GM23338 (cell line): ENCODE data around the gene SH2D2A. TPM values are rescaled to one million over a fixed set of nuclear protein-coding genes. Genes with fewer than 3 reads are reported as not detected.

ENCODE experiments used
- ATAC-seq: fragments of 200-7000 bp; cut with Tn5 transposase; 3 replicates; pipeline ENCODE4 v1.9.1; 2020
- DNase-seq: peaks from one replicate; pipeline ENCODE4 v3.0.0-alpha.2; 2015; ENCODE audit warnings: low spot score
- H2AFZ ChIP-seq: fragments of 200-600 bp; sonication (generic); 2 replicates; pipeline ENCODE4 v1.8.0; 2016; ENCODE audit warnings: antibody characterized with exemption, mild to moderate bottlenecking, moderate library complexity
- H3F3A ChIP-seq: fragments of 200-600 bp; sonication (generic); replicated peaks from 2 replicates; pipeline ENCODE4 v1.8.0; 2017; ENCODE audit warnings: antibody characterized with exemption, mixed run types, low read depth
- H3K27ac ChIP-seq: fragments of 200-600 bp; sonication (generic); 2 replicates; pipeline ENCODE4 v1.6.1; 2016; ENCODE audit warnings: low read depth
- H3K27me3 ChIP-seq: fragments of 200-600 bp; sonication (generic); 2 replicates; pipeline ENCODE4 v1.8.0; 2016; ENCODE audit warnings: mild to moderate bottlenecking, mixed run types, moderate library complexity; ENCODE audit not compliant: insufficient read depth
- H3K36me3 ChIP-seq: fragments of 200-600 bp; sonication (generic); 2 replicates; pipeline ENCODE4 v1.8.0; 2016; ENCODE audit warnings: mild to moderate bottlenecking; ENCODE audit not compliant: insufficient read depth
- H3K4me1 ChIP-seq: fragments of 200-600 bp; sonication (generic); 2 replicates; pipeline ENCODE4 v1.8.0; 2016; ENCODE audit warnings: mild to moderate bottlenecking, moderate library complexity; ENCODE audit not compliant: insufficient read depth
- H3K4me2 ChIP-seq: fragments of 200-600 bp; sonication (generic); 2 replicates; pipeline ENCODE4 v1.7.1; 2017; ENCODE audit warnings: mixed run types
- H3K4me3 ChIP-seq: fragments of 200-600 bp; sonication (generic); 2 replicates; pipeline ENCODE4 v1.6.1; 2016; ENCODE audit warnings: mixed run types
- H3K79me2 ChIP-seq: fragments of 200-600 bp; sonication (generic); replicated peaks from 2 replicates; pipeline ENCODE4 v1.8.0; 2017; ENCODE audit warnings: mild to moderate bottlenecking; ENCODE audit not compliant: insufficient read depth
- H3K9me2 ChIP-seq: fragments of 200-600 bp; sonication (generic); 2 replicates; pipeline ENCODE4 v1.8.0; 2017; ENCODE audit not compliant: insufficient read depth
- H4K20me1 ChIP-seq: fragments of 200-600 bp; sonication (generic); replicated peaks from 2 replicates; pipeline ENCODE4 v1.8.0; 2017; ENCODE audit warnings: mild to moderate bottlenecking; ENCODE audit not compliant: insufficient read depth
- H3K27ac Mint-ChIP-seq: 2 replicates; pipeline ENCODE4 v1.8.0; 2020; ENCODE audit warnings: inconsistent platforms, mild to moderate bottlenecking, moderate library complexity, mixed read lengths
- H3K27me3 Mint-ChIP-seq: 3 replicates; pipeline ENCODE4 v1.8.0; 2022; ENCODE audit warnings: low read depth, mild to moderate bottlenecking, moderate library complexity, mixed read lengths, inconsistent platforms; ENCODE audit not compliant: insufficient read depth, poor library complexity
- H3K36me3 Mint-ChIP-seq: 3 replicates; pipeline ENCODE4 v1.8.0; 2021; ENCODE audit warnings: low read depth, mild to moderate bottlenecking, inconsistent platforms, moderate library complexity, mixed read lengths
- H3K4me1 Mint-ChIP-seq: 3 replicates; pipeline ENCODE4 v1.8.0; 2020; ENCODE audit warnings: mild to moderate bottlenecking, inconsistent platforms, mixed read lengths
- H3K4me3 Mint-ChIP-seq: 3 replicates; pipeline ENCODE4 v1.8.0; 2021; ENCODE audit warnings: moderate library complexity, mild to moderate bottlenecking, inconsistent platforms, mixed read lengths
- H3K9me3 Mint-ChIP-seq: 3 replicates; pipeline ENCODE4 v1.8.0; 2020; ENCODE audit warnings: moderate library complexity, mild to moderate bottlenecking, inconsistent platforms, mixed read lengths
- CREB1 ChIP-seq: fragments of 250-450 bp; sonication (Bioruptor Pico); IDR thresholded peaks from 2 replicates; pipeline ENCODE4 v1.5.0; 2020; ENCODE audit warnings: low read depth, mild to moderate bottlenecking, moderate library complexity
- EZH2 ChIP-seq: fragments of 200-600 bp; sonication (generic); IDR thresholded peaks from one replicate; pipeline ENCODE4 v1.8.0; 2017; ENCODE audit warnings: antibody characterized with exemption, mild to moderate bottlenecking, low read depth; ENCODE audit not compliant: unreplicated experiment
- EZH2phosphoT487 ChIP-seq: fragments of 200-600 bp; sonication (generic); IDR thresholded peaks from one replicate; pipeline ENCODE4 v1.8.1; 2018; ENCODE audit warnings: antibody characterized with exemption; ENCODE audit not compliant: unreplicated experiment
- JUNB ChIP-seq: IDR thresholded peaks from one replicate; pipeline ENCODE4 v1.6.1; 2016; ENCODE audit warnings: antibody characterized with exemption; ENCODE audit not compliant: unreplicated experiment
- NANOG ChIP-seq: IDR thresholded peaks from 2 replicates; pipeline ENCODE4 v1.6.1; 2016; ENCODE audit warnings: antibody characterized with exemption, borderline replicate concordance
- POLR2AphosphoS5 ChIP-seq: IDR thresholded peaks from 2 replicates; pipeline ENCODE4 v1.6.1; 2016; ENCODE audit warnings: antibody characterized with exemption, low read depth
- STAT1 ChIP-seq: IDR thresholded peaks from one replicate; pipeline ENCODE4 v1.6.1; 2016; ENCODE audit warnings: antibody characterized with exemption; ENCODE audit not compliant: unreplicated experiment
- ZNF114 ChIP-seq: fragments of 250-450 bp; sonication (Bioruptor Pico); IDR thresholded peaks from 2 replicates; pipeline ENCODE4 v1.5.0; 2020; ENCODE audit warnings: mild to moderate bottlenecking, moderate library complexity
- ZNF331 ChIP-seq: fragments of 250-450 bp; sonication (Bioruptor Pico); IDR thresholded peaks from 2 replicates; pipeline ENCODE4 v1.5.0; 2020; ENCODE audit warnings: low read depth, mild to moderate bottlenecking, moderate library complexity
- polyA plus RNA-seq: library from polyadenylated mRNA; unstranded; fragments of >200 nt; fragmentation: Nextera tagmentation; extraction: Ambion mirVana; gene quantifications from 2 replicates; pipeline ENCODE4 v1.2.1, GENCODE V29; 2016
- total RNA-seq: library from RNA; depleted of rRNA; stranded (reverse); fragments of >200 nt; shearing (Covaris generic); gene quantifications from 2 replicates; pipeline ENCODE4 v1.2.3, GENCODE V29; 2014
- TF ChIP-seq, protein P1 (sequence below), 2 experiments: fragments of 200-600 bp in 1 of 2; sonication (generic) in 1 of 2; conservative IDR thresholded peaks; 2 replicates each; pipeline versions ENCODE4 v1.5.1 to v1.6.1; 2016 to 2017; ENCODE audit warnings: antibody characterized with exemption in 2 of 2, low read depth in 2 of 2, mild to moderate bottlenecking in 2 of 2, moderate library complexity in 1 of 2
- TF ChIP-seq, protein P2 (sequence below): IDR thresholded peaks from 2 replicates; pipeline ENCODE4 v1.6.1; 2016; ENCODE audit warnings: antibody characterized with exemption

The SH2D2A gene
- total and polyA plus RNA-seq, 2 experiments from 2014 or later, result 5.5 to 11.5 TPM

DNA sequence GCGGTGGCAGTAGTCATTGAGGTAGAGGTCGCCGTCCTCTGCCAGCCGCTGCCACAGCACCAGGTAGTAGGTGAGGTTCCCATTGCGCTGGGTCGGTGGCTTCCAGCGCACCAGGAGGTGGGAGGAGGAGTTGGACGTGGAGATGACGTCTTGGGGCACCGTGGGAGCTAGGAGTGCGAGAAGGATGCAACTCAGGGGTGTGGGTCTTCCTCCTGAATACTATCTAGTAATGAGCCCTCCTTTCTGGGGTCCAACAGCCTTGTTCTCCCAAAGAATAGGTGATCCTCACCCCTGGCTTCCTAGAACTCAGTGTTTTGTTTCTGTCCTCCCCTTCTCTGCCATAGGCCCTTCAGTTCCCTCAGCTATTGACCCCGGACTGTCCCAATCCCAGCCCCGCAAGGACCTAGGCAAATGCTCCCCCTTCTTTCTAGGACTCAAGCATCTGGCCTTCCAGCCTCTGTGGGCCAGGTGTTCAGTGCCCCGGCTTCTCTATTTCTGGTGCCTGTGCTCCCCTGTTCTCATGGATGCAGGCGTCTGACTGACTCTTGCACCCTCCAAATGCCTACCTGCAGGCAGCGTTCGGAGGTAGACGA, 29.4 kb upstream of the SH2D2A start:
- Histone ChIP-seq H3K4me3 (peak overlapping the region; percentile 63), H3K36me3 (no peaks in the 10 kb centered on the region), H3K79me2 (no peaks in the 10 kb centered on the region), H4K20me1 (no peaks in the 10 kb centered on the region; the same call in 1 of the 2 replicates), H3F3A (no peaks in the 10 kb centered on the region), H3K4me2 (peak overlapping the region; percentile 89), H2AFZ (no peak overlapping the region), H3K9me2 (no peaks in the 10 kb centered on the region), H3K27me3 (peaks cover 99% of the 10 kb centered on the region), H3K4me1 (peaks cover 14% of the 10 kb centered on the region), H3K27ac (no peak overlapping the region)
- no peaks in the 10 kb centered on the region for H3K9me3 Mint-ChIP-seq
- no peak overlapping the region for H3K27ac Mint-ChIP-seq
- H3K27me3 Mint-ChIP-seq, result peaks cover 87% of the 10 kb centered on the region
- no peaks in the 10 kb centered on the region for H3K36me3 Mint-ChIP-seq
- peaks cover 18% of the 10 kb centered on the region for H3K4me1 Mint-ChIP-seq
- peak overlapping the region; percentile 43; the same call in 2 of the 3 replicates for H3K4me3 Mint-ChIP-seq
- no peak for DNase-seq
- TF ChIP-seq CREB1 (CRISPR knock-in tag) (no peak), EZH2 (peak; percentile 83), POLR2AphosphoS5 (no peak), STAT1 (no peak)
- no peak; the same call in 2 of the 3 replicates for ATAC-seq

DNA sequence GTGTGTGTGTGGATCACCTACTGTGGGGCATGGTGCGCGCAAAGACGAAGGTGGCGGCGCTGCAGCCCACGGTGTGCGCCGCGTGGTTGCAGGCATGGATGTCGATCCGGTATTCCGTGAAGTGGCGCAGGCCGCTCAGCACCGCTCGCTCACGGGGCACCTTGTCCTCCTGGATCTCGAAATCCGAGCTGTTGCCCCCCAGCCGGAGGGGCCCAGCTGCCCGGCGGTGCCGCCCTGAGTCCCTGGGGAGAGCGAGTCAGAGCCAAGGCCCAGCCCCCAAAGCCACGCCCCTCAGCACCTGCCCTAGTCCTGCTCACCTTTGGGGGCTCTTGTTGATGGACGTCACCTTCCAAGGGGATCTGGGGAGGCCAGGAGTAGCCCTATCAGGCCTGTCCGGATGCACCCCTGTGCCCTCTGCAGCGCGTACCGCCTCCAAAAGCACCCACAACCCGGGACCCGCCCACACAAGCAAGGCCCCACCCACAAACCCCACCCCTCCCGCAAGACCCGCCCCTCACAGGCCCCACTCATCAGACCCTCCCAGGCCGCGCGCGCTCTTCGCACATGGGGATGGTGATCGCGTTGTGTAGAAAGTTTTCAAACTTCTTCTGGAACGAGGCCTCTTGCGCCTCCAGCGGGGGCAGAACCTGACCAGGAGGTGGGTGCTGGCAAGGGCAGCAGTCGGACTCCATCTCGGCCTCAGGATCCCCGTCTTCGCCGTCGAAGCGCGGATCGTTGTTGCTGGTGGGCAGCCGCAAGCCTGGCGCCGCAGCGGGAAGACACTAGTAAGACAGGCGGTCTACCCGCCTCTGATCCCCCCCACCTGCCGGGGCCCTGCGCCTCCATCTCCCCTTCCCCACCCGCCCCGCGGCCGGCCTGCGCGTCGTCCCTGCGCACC, 28.7 kb upstream of the SH2D2A start:
- Histone ChIP-seq H3K27me3 (peaks cover 93% of the 10 kb centered on the region), H2AFZ (peak overlapping the region; percentile 97), H4K20me1 (no peaks in the 10 kb centered on the region; the same call in 1 of the 2 replicates), H3K27ac (no peak overlapping the region), H3F3A (no peaks in the 10 kb centered on the region), H3K79me2 (no peaks in the 10 kb centered on the region), H3K9me2 (no peaks in the 10 kb centered on the region), H3K36me3 (no peaks in the 10 kb centered on the region), H3K4me2 (peak overlapping the region; percentile 89), H3K4me1 (peaks cover 20% of the 10 kb centered on the region), H3K4me3 (peak overlapping the region; percentile 63)
- Mint-ChIP-seq H3K4me1 (peaks cover 23% of the 10 kb centered on the region), H3K27ac (no peak overlapping the region), H3K9me3 (no peaks in the 10 kb centered on the region), H3K4me3 (peak overlapping the region; percentile 70), H3K27me3 (peaks cover 89% of the 10 kb centered on the region), H3K36me3 (no peaks in the 10 kb centered on the region)
- ATAC-seq, result peak; percentile 55
- DNase-seq, result peak; percentile 62
- TF ChIP-seq, protein P1, sequence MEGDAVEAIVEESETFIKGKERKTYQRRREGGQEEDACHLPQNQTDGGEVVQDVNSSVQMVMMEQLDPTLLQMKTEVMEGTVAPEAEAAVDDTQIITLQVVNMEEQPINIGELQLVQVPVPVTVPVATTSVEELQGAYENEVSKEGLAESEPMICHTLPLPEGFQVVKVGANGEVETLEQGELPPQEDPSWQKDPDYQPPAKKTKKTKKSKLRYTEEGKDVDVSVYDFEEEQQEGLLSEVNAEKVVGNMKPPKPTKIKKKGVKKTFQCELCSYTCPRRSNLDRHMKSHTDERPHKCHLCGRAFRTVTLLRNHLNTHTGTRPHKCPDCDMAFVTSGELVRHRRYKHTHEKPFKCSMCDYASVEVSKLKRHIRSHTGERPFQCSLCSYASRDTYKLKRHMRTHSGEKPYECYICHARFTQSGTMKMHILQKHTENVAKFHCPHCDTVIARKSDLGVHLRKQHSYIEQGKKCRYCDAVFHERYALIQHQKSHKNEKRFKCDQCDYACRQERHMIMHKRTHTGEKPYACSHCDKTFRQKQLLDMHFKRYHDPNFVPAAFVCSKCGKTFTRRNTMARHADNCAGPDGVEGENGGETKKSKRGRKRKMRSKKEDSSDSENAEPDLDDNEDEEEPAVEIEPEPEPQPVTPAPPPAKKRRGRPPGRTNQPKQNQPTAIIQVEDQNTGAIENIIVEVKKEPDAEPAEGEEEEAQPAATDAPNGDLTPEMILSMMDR (conservative IDR thresholded peaks at IDR 0.05; ENCODE audit: low read depth in 2 of 2), result no peak
- TF ChIP-seq JUNB (no peak), EZH2phosphoT487 (peak; percentile 70), ZNF331 (CRISPR knock-in tag) (no peak), EZH2 (peak; percentile 67), POLR2AphosphoS5 (no peak), ZNF114 (CRISPR knock-in tag) (no peak), STAT1 (no peak), NANOG (no peak), CREB1 (CRISPR knock-in tag) (no peak)
- TF ChIP-seq, protein P2, sequence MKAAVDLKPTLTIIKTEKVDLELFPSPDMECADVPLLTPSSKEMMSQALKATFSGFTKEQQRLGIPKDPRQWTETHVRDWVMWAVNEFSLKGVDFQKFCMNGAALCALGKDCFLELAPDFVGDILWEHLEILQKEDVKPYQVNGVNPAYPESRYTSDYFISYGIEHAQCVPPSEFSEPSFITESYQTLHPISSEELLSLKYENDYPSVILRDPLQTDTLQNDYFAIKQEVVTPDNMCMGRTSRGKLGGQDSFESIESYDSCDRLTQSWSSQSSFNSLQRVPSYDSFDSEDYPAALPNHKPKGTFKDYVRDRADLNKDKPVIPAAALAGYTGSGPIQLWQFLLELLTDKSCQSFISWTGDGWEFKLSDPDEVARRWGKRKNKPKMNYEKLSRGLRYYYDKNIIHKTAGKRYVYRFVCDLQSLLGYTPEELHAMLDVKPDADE, result no peak
